GM21786 (cell line): Measurements from ENCODE around the gene EPHA7.

Source experiments
- ATAC-seq: cut with Tn5 transposase; IDR thresholded peaks from one replicate; pipeline ENCODE4 v1.9.1; 2021; ENCODE audit not compliant: unreplicated experiment

Gene EPHA7

GRCh38 chr6:93419304-93420162 is at the start of gene EPHA7:
Gene EPHA7 (minus strand): TSS chr6:93419559. CDS start chr6:93419341, 218 bp downstream.
- peak; percentile 92 for ATAC-seq

GRCh38 chr6:93468291-93468690 is 48.9 kb upstream of the EPHA7 start:
- ATAC-seq: no peak

- no peak for ATAC-seq
Observed at GRCh38 chr6:93454533-93454932, 35.2 kb upstream of the EPHA7 start.

GRCh38 chr6:93453956-93454355 is 34.6 kb upstream of the EPHA7 start:
- ATAC-seq: peak; percentile 96

GRCh38 chr6:93447874-93448273 is 28.5 kb upstream of the EPHA7 start:
- no peak for ATAC-seq

- ATAC-seq: no peak
Observed at GRCh38 chr6:93437491-93437890, 18.1 kb upstream of the EPHA7 start.

- no peak for ATAC-seq
Observed at GRCh38 chr6:93433592-93433991, 14.2 kb upstream of the EPHA7 start.

GRCh38 chr6:93424303-93425064 is 5.1 kb upstream of the EPHA7 start:
- ATAC-seq: no peak

- ATAC-seq: no peak
Observed at GRCh38 chr6:93423542-93423941, 4.2 kb upstream of the EPHA7 start.

GRCh38 chr6:93420163-93420795 is 920 bp upstream of the EPHA7 start:
- no peak for ATAC-seq

GRCh38 chr6:93418408-93419303 is 703 bp downstream of the EPHA7 start:
- no peak for ATAC-seq

GRCh38 chr6:93418033-93418407 is 1.3 kb downstream of the EPHA7 start:
- no peak for ATAC-seq

GRCh38 chr6:93417421-93418013 is 1.8 kb downstream of the EPHA7 start:
- no peak for ATAC-seq

- no peak for ATAC-seq
Observed at GRCh38 chr6:93416571-93417420, 2.6 kb downstream of the EPHA7 start.

GRCh38 chr6:93413190-93413589 is 6.2 kb downstream of the EPHA7 start:
- ATAC-seq: no peak

- ATAC-seq: no peak
Observed at GRCh38 chr6:93412452-93412851, 6.9 kb downstream of the EPHA7 start.

- no peak for ATAC-seq
Observed at GRCh38 chr6:93407186-93407585, 12.2 kb downstream of the EPHA7 start.

GRCh38 chr6:93403390-93403789 is 16.0 kb downstream of the EPHA7 start:
- ATAC-seq: no peak

GRCh38 chr6:93398723-93399122 is 20.6 kb downstream of the EPHA7 start:
- ATAC-seq: no peak
